ENCODE measurements around the gene RBL2. TPM values are rescaled to one million over a fixed set of nuclear protein-coding genes. Genes with fewer than 3 reads are reported as not detected.
"Not testable (repeated sequence)": the region's sequence is repeated elsewhere in the genome, so short reads cannot be mapped to it uniquely, and the experiment has no call there.

The RBL2 gene
- total and polyA plus RNA-seq, 11 donors, result 16.7 to 50.1 (median 36.6) TPM

GRCh38 chr16:53511403-53512280 is 77.4 kb downstream of the RBL2 start:
- Histone ChIP-seq H3K4me1 (peaks cover 5 to 35% (median 14%) of the 10 kb centered on the region in 12 donors), H3K27me3 (no peaks in the 10 kb centered on the region), H3K27ac (peak overlapping the region in 1 of 12 donors; percentile 86), H3K36me3 (no peaks in the 10 kb centered on the region), H3K9me3 (peaks cover 0 to 5% (median 0%) of the 10 kb centered on the region in 12 donors), H3K4me3 (no peak overlapping the region)
- DNase-seq (no peak), ATAC-seq (peak in 2 of 4 donors; percentile 6 to 36)
- intact Hi-C loops (cut with DNase I), result loop anchor here in 2 of 10 donors (10.0 kb wide), 2 partner anchors 77 to 187 kb away; partner anchors contain the start of gene RBL2 (in 1 of the 2)
- 64 to 88% (median 69%) methylated on average over 9 to 12 of the region's 12 CpGs for WGBS, 4 donors
- TF ChIP-seq POLR2A (IDR thresholded peaks at IDR 0.05) (no peak), CTCF (IDR thresholded peaks at IDR 0.05) (no peak)

GRCh38 chr16:53512795-53513194 is 78.5 kb downstream of the RBL2 start:
- intact Hi-C loops (cut with DNase I), result loop anchor here in 2 of 10 donors (10.0 kb wide), 2 partner anchors 78 to 188 kb away; partner anchors contain the start of gene RBL2 (in 1 of the 2)
- not testable (repeated sequence) for DNase-seq, H3K9me3 ChIP-seq, H3K27me3 ChIP-seq, H3K36me3 ChIP-seq, H3K4me3 ChIP-seq, H3K27ac ChIP-seq, ATAC-seq
- H3K4me1 ChIP-seq, result peaks cover 6 to 38% (median 19%) of the 10 kb centered on the region in 12 donors
- WGBS, 4 donors, result 94 to 100% (median 97%) methylated on average over 1 of the region's 1 CpG

- H3K36me3 ChIP-seq, result no peaks in the 10 kb centered on the region
- WGBS, 4 donors, result 51 to 72% (median 69%) methylated on average over 6 of the region's 6 CpGs
- H3K27ac ChIP-seq, result peak overlapping the region; percentile 38 to 93 (median 66)
- peaks cover 5 to 44% (median 17%) of the 10 kb centered on the region in 12 donors for H3K4me1 ChIP-seq
- ATAC-seq (peak; percentile 29 to 83 (median 60)), DNase-seq (peak in 2 of 5 donors; percentile 27 to 42)
- TF ChIP-seq POLR2A (IDR thresholded peaks at IDR 0.05) (no peak), CTCF (IDR thresholded peaks at IDR 0.05) (no peak)
- no peaks in the 10 kb centered on the region for H3K27me3 ChIP-seq
- peaks cover 0 to 5% (median 0%) of the 10 kb centered on the region in 12 donors for H3K9me3 ChIP-seq
- intact Hi-C loops (cut with DNase I), result loop anchor here in 2 of 10 donors (10.0 kb wide), 2 partner anchors 80 to 190 kb away; partner anchors contain the start of gene RBL2 (in 1 of the 2)
- H3K4me3 ChIP-seq, result no peak overlapping the region
These were observed 81.0 kb downstream of the RBL2 start for GRCh38 chr16:53515259-53515658.

GRCh38 chr16:53515811-53516210 is 81.5 kb downstream of the RBL2 start:
- H3K4me3 ChIP-seq, result no peak overlapping the region
- no peak for TF ChIP-seq CTCF (IDR thresholded peaks at IDR 0.05)
- no peak for TF ChIP-seq POLR2A (IDR thresholded peaks at IDR 0.05)
- no peak for ATAC-seq
- H3K9me3 ChIP-seq, result peaks cover 0 to 5% (median 0%) of the 10 kb centered on the region in 12 donors
- 77 to 87% (median 85%) methylated on average over 1 to 2 of the region's 2 CpGs for WGBS, 4 donors
- intact Hi-C loops (cut with DNase I), result loop anchor here in 2 of 10 donors (10.0 kb wide), 2 partner anchors 81 to 191 kb away; partner anchors contain the start of gene RBL2 (in 1 of the 2)
- H3K36me3 ChIP-seq, result no peaks in the 10 kb centered on the region
- H3K27me3 ChIP-seq, result no peaks in the 10 kb centered on the region
- peak overlapping the region; percentile 2 to 93 (median 66) for H3K27ac ChIP-seq
- no peak for DNase-seq
- peaks cover 3 to 40% (median 14%) of the 10 kb centered on the region in 12 donors for H3K4me1 ChIP-seq
